GM18508 (cell line): Measurements from ENCODE around the gene FOXR1.
"Not testable (repeated sequence)": the region's sequence is repeated elsewhere in the genome, so short reads cannot be mapped to it uniquely, and the experiment has no call there.

Experiments used
- ATAC-seq: cut with Tn5 transposase; IDR thresholded peaks from one replicate; pipeline ENCODE4 v1.9.1; 2021; ENCODE audit warnings: moderate number of reproducible peaks; ENCODE audit not compliant: insufficient read depth, unreplicated experiment

FOXR1 gene

GRCh38 chr11:118991486-118992038 lies 20.0 kb downstream of the FOXR1 start:
- not testable (repeated sequence) for ATAC-seq

GRCh38 chr11:118996926-118997626 lies 25.5 kb downstream of the FOXR1 start:
- no peak for ATAC-seq

GRCh38 chr11:118997627-118998387 lies 26.2 kb downstream of the FOXR1 start, which contains the start of gene CENATAC:
Gene CENATAC, plus strand, starts transcription at chr11:118998138. Its CDS starts 60 bp downstream, at chr11:118998198.
- no peak for ATAC-seq

DNA sequence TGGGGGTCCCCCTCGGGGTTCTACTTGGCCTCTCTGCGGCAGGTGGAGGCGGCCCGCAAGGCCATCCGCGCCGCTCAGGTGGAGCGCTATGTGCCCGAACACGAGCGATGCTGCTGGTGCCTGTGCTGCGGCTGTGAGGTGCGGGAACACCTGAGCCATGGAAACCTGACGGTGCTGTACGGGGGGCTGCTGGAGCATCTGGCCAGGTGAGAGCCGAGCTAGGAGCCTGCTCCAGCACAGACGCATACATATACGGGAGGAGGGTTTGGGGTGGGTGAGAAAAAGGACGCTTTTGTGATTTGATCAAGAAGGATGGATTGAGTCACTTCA lies 26.8 kb downstream of the FOXR1 start:
- no peak for ATAC-seq

DNA sequence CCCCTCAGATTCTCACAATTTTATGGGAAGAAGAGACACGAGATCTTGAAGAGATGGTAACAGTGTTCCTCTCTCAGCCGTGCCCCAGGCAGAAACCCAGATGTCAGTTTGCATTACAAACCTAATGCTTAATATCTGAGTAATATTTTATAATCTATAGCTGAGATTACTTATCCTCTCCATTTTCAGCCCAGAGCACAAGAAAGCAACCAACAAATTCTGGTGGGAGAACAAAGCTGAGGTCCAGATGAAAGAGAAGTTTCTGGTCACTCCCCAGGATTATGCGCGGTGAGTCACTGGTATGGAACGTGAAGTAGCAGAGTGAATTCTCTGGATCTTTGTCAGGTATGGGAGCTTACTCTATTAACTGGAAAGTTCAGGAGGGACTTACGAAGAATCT lies 27.3 kb downstream of the FOXR1 start:
- no peak for ATAC-seq

- no peak for ATAC-seq
Measured at GRCh38 chr11:119000906-119001305, 29.3 kb downstream of the FOXR1 start.

GRCh38 chr11:119006656-119007055 lies 35.1 kb downstream of the FOXR1 start:
- no peak for ATAC-seq

GRCh38 chr11:119011476-119012053 lies 40.0 kb downstream of the FOXR1 start:
- ATAC-seq: no peak

DNA sequence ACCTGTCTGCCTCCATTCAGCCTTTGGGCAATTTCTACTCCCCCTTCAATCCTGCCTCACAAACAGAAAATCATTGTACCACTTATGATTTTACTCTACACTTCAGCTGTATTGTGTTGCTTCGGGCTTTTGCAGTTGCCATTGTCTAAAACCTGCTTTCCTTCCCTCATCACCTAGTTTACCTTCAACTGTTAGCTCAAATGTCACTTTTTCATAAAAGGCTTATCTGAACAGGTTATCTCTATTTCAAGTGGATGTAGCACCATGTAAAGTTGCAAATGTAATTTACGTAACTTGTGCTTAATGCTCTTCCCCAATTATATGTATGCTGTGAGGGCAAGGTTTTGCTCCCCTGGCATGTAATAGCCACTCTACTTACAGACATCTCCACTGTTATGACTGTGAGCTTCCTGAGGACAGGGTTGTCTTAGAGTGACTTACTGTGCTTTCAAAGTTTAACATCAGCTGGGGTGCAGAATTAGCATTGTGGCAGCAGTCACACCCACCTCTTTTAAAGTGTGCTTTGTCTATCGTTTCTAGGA lies 41.1 kb downstream of the FOXR1 start:
- no peak for ATAC-seq

DNA sequence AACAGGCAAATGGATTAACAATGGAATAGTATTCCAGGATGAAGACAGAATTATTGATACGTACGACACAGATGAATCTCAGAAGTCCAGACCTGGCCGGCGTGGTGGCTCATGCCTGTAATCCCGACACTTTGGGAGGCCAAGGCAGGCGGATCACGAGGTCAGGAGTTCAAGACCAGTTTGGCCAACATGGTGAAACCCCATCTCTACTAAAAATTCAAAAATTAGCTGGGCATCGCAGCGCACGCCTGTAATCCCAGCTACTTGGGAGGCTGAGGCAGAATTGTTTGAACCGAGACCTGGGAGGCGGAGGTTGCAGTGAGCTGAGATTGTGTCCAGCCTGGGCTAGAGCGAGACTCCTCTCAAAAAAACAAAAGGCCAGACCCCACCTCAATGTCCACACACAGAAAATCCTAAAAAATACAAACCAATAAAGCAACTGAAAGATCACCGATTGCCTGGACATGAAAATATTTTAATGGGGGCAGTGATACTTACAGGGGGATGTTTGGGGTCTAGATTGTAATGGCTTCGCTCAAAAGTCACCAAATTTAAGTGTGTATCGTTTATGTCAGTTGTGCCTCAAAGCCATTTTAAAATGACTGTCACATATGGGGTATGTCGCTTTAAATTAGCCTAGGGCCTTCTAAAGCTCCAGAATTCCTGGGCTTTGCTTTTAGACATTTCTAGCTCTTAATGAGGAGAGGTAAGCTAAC lies 42.8 kb downstream of the FOXR1 start:
- no peak for ATAC-seq

GRCh38 chr11:119015054-119015611 lies 43.6 kb downstream of the FOXR1 start:
- no peak for ATAC-seq

- ATAC-seq: no peak
Measured at GRCh38 chr11:119016216-119017009, 44.9 kb downstream of the FOXR1 start.

DNA sequence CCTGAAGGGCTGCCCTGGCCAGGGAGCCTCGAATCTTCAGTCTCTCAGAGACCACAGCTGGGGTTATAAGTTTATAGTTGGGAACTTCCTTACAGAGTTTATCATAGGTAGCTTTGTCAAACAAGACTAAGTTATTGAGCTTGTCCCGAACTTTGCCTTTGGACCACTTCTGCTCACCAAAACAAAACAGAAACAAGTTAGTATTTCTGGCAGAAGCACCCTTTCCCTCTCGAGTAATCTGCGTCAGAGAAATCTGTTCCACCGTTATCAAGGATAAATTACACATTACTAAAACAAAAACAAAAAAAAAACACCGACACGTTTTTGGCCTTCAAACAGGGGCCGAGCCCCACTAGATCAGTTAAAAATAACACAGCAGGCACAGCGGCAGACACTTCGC lies 45.8 kb downstream of the FOXR1 start:
- not testable (repeated sequence) for ATAC-seq

DNA sequence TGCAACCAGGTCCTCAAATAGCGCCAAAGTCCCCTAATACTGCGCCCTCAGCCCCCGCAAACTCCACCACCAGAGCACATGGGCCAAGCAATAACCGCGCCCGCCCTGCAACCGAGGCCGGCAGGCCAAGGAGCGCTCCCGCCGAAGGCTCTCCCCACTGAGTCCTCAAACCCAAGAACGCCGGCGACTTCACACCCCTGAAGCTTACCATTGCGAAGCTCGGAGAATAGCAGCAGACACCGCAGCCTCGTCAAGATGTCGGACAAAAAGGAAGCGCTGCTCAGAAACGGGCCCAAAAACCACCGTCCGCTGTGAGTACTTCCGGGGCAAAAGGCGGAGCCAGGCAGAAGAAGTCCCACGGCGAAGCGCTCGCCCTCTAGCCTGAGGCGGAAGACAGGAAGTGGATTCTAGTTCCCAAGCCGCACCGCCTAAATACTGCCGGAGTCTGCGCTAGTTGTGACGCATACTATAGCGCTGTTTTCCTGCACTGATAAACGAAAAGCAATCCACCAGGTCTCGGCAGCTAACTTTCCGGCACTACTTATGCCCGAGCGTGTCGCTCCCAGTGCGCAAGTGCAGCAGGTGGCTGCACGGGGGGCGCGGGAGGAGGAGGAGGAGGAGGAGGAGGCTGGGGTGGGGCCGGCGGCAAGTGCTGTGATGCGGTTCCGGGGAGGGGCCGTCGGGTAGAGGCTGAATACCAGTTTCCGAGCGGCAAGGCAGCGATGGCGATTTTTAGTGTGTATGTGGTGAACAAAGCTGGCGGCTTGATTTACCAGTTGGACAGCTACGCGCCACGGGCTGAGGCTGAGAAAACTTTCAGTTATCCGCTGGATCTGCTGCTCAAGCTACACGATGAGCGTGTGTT lies 46.7 kb downstream of the FOXR1 start, which contains the start of the genes RPS25 and TRAPPC4:
Gene RPS25, minus strand, starts transcription at position 270 of the 865 bp plus-strand sequence. Its CDS starts 59 bp downstream, at position 211.
Gene TRAPPC4, plus strand, starts transcription at position 693 of the 865 bp plus-strand sequence. Its CDS starts 30 bp downstream, at position 723.
- ATAC-seq: peak; percentile 59

GRCh38 chr11:119019996-119020395 lies 48.4 kb downstream of the FOXR1 start:
- no peak for ATAC-seq

- ATAC-seq: no peak
Measured at GRCh38 chr11:119021631-119022030, 50.1 kb downstream of the FOXR1 start.

DNA sequence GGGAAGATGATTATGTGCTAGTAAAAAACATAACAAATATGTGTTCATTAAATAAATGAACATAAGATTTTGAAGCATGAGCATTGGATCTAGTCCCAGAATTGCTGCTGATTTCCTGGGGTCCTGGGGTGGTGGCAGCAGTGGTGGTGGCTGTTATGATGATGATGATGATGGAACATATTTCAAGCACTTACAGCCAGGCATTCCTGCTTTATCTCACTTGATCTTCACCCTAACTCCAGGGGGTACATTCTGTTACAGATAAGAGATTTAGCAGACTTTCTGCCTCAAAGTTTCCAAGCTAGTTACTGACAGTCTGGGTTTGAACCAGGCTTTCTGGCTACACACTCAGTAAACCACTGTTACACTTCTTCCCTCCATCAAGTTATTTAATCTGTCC lies 52.2 kb downstream of the FOXR1 start:
- no peak for ATAC-seq
